WTC11 (cell line): ENCODE measurements around the gene DCK.

Experiments used
- NR1H2 ChIP-seq: sonication (generic); formaldehyde crosslinking; IDR thresholded peaks from 2 replicates; pipeline ENCODE4 v1.9.0; 2021; ENCODE audit warnings: mild to moderate bottlenecking, moderate library complexity, missing genetic modification reagents
- ZNF396 ChIP-seq: fragments of 250-450 bp; sonication (Bioruptor Pico); IDR thresholded peaks from 2 replicates; pipeline ENCODE4 v1.8.0; 2021; ENCODE audit warnings: mild to moderate bottlenecking, moderate library complexity, borderline replicate concordance
- TF ChIP-seq, protein P1 (sequence below): fragments of 200-600 bp; IDR thresholded peaks from 2 replicates; pipeline ENCODE4 v1.8.0; 2022; ENCODE audit warnings: antibody characterized with exemption

DNA sequence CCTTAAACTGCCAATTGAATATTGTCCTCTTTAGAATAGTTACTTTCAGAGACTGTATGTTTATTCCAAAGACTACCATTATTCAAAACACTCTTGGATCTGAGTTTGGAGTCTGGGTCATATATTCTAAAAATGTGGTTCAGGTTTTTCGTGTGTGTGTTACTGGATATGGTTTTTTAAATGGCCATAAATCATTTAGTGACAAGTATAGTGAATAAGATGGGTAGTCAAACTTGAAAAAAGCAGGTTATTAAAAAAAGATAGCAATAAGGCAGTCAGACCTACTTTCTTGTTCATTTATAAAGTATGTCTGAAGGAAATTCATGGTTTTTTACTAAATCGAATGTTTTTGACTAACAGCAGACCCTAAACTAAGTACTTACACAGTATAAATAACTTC lies 59.3 kb downstream of the DCK start:
- no peak for TF ChIP-seq ZNF396 (CRISPR knock-in tag)
- no peak for TF ChIP-seq NR1H2 (CRISPR knock-in tag)
- TF ChIP-seq, protein P1, sequence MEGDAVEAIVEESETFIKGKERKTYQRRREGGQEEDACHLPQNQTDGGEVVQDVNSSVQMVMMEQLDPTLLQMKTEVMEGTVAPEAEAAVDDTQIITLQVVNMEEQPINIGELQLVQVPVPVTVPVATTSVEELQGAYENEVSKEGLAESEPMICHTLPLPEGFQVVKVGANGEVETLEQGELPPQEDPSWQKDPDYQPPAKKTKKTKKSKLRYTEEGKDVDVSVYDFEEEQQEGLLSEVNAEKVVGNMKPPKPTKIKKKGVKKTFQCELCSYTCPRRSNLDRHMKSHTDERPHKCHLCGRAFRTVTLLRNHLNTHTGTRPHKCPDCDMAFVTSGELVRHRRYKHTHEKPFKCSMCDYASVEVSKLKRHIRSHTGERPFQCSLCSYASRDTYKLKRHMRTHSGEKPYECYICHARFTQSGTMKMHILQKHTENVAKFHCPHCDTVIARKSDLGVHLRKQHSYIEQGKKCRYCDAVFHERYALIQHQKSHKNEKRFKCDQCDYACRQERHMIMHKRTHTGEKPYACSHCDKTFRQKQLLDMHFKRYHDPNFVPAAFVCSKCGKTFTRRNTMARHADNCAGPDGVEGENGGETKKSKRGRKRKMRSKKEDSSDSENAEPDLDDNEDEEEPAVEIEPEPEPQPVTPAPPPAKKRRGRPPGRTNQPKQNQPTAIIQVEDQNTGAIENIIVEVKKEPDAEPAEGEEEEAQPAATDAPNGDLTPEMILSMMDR, result no peak
